A549 (cell line): ENCODE results near the gene GPRIN3.

Experiments used
- JUNB ChIP-seq: fragments of >200 bp; sonication (Bioruptor Twin); formaldehyde crosslinking; IDR thresholded peaks from 2 replicates; pipeline ENCODE4 v1.6.1; 2016
- RAD21 ChIP-seq, 2 experiments: fragments of >200 bp in 1 of 2; sonication (Bioruptor Twin) in 1 of 2; formaldehyde crosslinking in 1 of 2; IDR thresholded peaks in 1 of 2; conservative IDR thresholded peaks in 1 of 2; 2 replicates in 1 of 2; 3 replicates in 1 of 2; pipeline ENCODE4 v1.6.1; 2012 to 2018; ENCODE audit warnings: inconsistent platforms in 1 of 2
- SMC3 ChIP-seq: fragments of >200 bp; sonication (Bioruptor Twin); formaldehyde crosslinking; IDR thresholded peaks from 3 replicates; pipeline ENCODE4 v1.6.1; 2018; ENCODE audit warnings: inconsistent platforms

DNA sequence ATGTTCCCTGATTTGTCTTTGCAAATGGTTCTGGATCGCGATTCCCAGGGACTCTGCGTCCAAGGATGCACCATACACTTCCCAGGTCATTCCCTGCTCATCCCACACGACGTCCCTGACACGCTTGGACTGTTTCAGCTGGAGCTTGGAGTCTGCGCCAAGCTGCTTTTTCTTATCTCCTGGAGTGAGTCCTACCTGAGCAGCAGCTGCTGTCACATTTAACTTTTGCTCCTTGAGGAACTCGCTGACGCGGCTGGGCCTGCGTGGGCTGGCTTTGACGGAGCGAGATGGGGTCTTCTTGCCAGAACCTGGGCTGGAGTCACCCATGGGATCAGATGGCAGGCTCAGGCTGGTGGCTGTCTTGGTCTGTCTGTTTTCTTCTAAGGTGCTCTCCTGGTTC is 59.6 kb downstream of the GPRIN3 start:
- TF ChIP-seq RAD21 (conservative IDR thresholded peaks at IDR 0.05 in 1 of 2, IDR thresholded peaks at IDR 0.05 in 1 of 2) (no peak), JUNB (no peak), SMC3 (no peak)
